Ishikawa (cell line): Measurements from ENCODE around the gene MRPL21.

ENCODE experiments used
- CEBPB ChIP-seq: IDR thresholded peaks from 2 replicates; pipeline ENCODE4 v1.6.1; 2012
- CREB1 ChIP-seq: IDR thresholded peaks from 2 replicates; pipeline ENCODE4 v1.6.1; 2012; ENCODE audit warnings: low read depth
- EGR1 ChIP-seq: IDR thresholded peaks from 2 replicates; pipeline ENCODE4 v1.6.1; 2012
- EP300 ChIP-seq: IDR thresholded peaks from 2 replicates; pipeline ENCODE4 v1.6.1; 2012; ENCODE audit warnings: borderline replicate concordance
- FOXM1 ChIP-seq: IDR thresholded peaks from 2 replicates; pipeline ENCODE4 v1.6.1; 2012; ENCODE audit warnings: low read depth, borderline replicate concordance
- MAX ChIP-seq: IDR thresholded peaks from 2 replicates; pipeline ENCODE4 v1.6.1; 2012
- NFIC ChIP-seq: IDR thresholded peaks from 2 replicates; pipeline ENCODE4 v1.6.1; 2012
- RAD21 ChIP-seq: IDR thresholded peaks from 2 replicates; pipeline ENCODE4 v1.6.1; 2012; ENCODE audit warnings: low read depth
- REST ChIP-seq: IDR thresholded peaks from 2 replicates; pipeline ENCODE4 v1.6.1; 2012; ENCODE audit warnings: low read depth, mild to moderate bottlenecking
- TAF1 ChIP-seq: IDR thresholded peaks from 2 replicates; pipeline ENCODE4 v1.6.1; 2012; ENCODE audit warnings: low read depth, mild to moderate bottlenecking
- TCF12 ChIP-seq: IDR thresholded peaks from 2 replicates; pipeline ENCODE4 v1.6.1; 2012; ENCODE audit warnings: low read depth
- TEAD4 ChIP-seq: IDR thresholded peaks from 2 replicates; pipeline ENCODE4 v1.6.1; 2012
- USF1 ChIP-seq: IDR thresholded peaks from 2 replicates; pipeline ENCODE4 v1.6.1; 2012
- YY1 ChIP-seq: IDR thresholded peaks from 2 replicates; pipeline ENCODE4 v1.6.1; 2012; ENCODE audit warnings: low read depth
- ZBTB7A ChIP-seq: IDR thresholded peaks from 2 replicates; pipeline ENCODE4 v1.6.1; 2012; ENCODE audit warnings: low read depth

The MRPL21 gene

GRCh38 chr11:68947151-68947550, 43.5 kb upstream of the MRPL21 start:
- no peak for TF ChIP-seq USF1
- no peak for TF ChIP-seq TEAD4

- TF ChIP-seq CEBPB = no peak
- TF ChIP-seq FOXM1 = no peak
- TF ChIP-seq EP300 = no peak
- TF ChIP-seq CREB1 = no peak
- no peak for TF ChIP-seq RAD21
- TF ChIP-seq USF1 = no peak
- TF ChIP-seq TCF12 = no peak
- TF ChIP-seq MAX = no peak
- no peak for TF ChIP-seq NFIC
- TF ChIP-seq TAF1 = no peak
- no peak for TF ChIP-seq EGR1
- no peak for TF ChIP-seq TEAD4
- TF ChIP-seq ZBTB7A = no peak
- no peak for TF ChIP-seq YY1
- TF ChIP-seq REST = no peak
Measured at GRCh38 chr11:68946416-68947090, 42.9 kb upstream of the MRPL21 start.

- TF ChIP-seq ZBTB7A (no peak), MAX (no peak), USF1 (no peak), TCF12 (no peak), YY1 (no peak), FOXM1 (no peak), RAD21 (no peak), CREB1 (no peak), REST (no peak), TEAD4 (no peak), CEBPB (no peak), EP300 (no peak), EGR1 (no peak), TAF1 (no peak), NFIC (no peak)
Measured at GRCh38 chr11:68942751-68943271, 39.2 kb upstream of the MRPL21 start.

GRCh38 chr11:68942095-68942620, 38.5 kb upstream of the MRPL21 start:
- no peak for TF ChIP-seq EP300
- TF ChIP-seq EGR1 = no peak
- no peak for TF ChIP-seq TAF1
- no peak for TF ChIP-seq FOXM1
- no peak for TF ChIP-seq REST
